ENCODE results near the gene SYPL2. TPM values are rescaled to one million over a fixed set of nuclear protein-coding genes. Genes with fewer than 3 reads are reported as not detected.

SYPL2 gene
- total and polyA plus RNA-seq, 4 donors: 0.31 to 1.4 (median 1.0) TPM

DNA sequence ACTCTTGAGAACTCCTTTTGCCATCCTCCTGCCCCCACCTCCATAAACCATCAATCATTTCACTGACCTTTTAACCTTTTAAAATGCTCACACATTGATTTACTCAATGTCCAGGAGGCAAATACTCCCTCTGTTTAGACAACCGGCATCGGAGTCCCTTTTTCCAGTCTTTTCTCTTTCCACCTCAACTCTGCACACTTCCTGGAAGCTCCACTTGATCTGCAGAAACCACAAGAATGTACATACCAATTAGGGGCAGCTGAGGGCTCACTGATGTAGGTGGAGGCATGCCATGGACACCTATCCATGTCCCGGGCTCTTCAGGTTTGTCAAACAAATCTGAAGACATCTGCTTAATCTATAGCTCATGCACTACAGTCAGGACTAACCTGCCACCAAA lies 48.5 kb downstream of the SYPL2 start:
- DNase-seq: no peak
- Histone ChIP-seq H3K4me3 (no peak overlapping the region), H3K27me3 (ENCODE audit: control insufficient read depth in 3 of 3, insufficient read depth in 3 of 3, low read length in 2 of 3) (no peaks in the 10 kb centered on the region), H3K9ac (ENCODE audit: insufficient read depth in 1 of 2, low read length in 2 of 2) (no peak overlapping the region), H3K36me3 (ENCODE audit: control insufficient read depth in 4 of 4, insufficient read depth in 4 of 4, low read length in 4 of 4) (no peaks in the 10 kb centered on the region), H3K4me1 (ENCODE audit: control insufficient read depth in 5 of 5, insufficient read depth in 5 of 5, low read length in 5 of 5) (peaks cover 0 to 10% (median 4%) of the 10 kb centered on the region in 5 donors), H3K9me3 (ENCODE audit: control insufficient read depth in 4 of 4, insufficient read depth in 3 of 4, low read length in 3 of 4) (no peaks in the 10 kb centered on the region), H3K27ac (ENCODE audit: low read depth in 1 of 2, low read length in 1 of 2) (no peak overlapping the region)
- no peak for TF ChIP-seq CTCF (IDR thresholded peaks at IDR 0.05; ENCODE audit: control extremely low read depth, extremely low read depth)
- no peak for ATAC-seq (ENCODE audit: insufficient read depth, low FRiP score)
- 59 to 83% methylated on average over 3 of the region's 3 CpGs for WGBS, 2 donors

DNA sequence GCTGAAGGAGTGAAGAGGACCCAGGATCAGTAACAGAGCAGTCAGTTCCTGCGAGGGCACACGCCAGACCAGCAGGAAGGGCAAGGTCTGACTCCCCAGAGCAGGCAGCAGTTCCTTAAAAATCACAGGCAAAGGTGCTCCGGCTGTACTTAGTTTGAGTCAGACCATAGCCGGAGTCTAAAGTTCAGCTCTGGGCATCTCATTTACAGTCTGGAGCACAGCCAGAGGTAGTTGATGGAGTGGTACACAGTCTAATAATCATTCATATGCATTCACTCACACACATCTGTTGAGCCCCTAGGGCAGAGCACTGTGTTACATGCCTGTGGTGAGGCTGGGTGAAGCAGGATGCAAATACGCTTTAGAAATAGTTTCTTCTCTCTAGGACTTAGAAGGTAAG lies 50.5 kb downstream of the SYPL2 start:
- H3K9me3 ChIP-seq (ENCODE audit: control insufficient read depth in 4 of 4, insufficient read depth in 3 of 4, low read length in 3 of 4): no peaks in the 10 kb centered on the region
- DNase-seq (no peak), ATAC-seq (ENCODE audit: insufficient read depth, low FRiP score) (no peak)
- H3K4me1 ChIP-seq (ENCODE audit: control insufficient read depth in 5 of 5, insufficient read depth in 5 of 5, low read length in 5 of 5): no peaks in the 10 kb centered on the region
- H3K27ac ChIP-seq (ENCODE audit: low read depth in 1 of 2, low read length in 1 of 2): no peak overlapping the region
- TF ChIP-seq CTCF (IDR thresholded peaks at IDR 0.05; ENCODE audit: control extremely low read depth, extremely low read depth): no peak
- peaks cover 0 to 3% (median 0%) of the 10 kb centered on the region in 3 donors for H3K27me3 ChIP-seq (ENCODE audit: control insufficient read depth in 3 of 3, insufficient read depth in 3 of 3, low read length in 2 of 3)
- 84 to 88% methylated on average over 5 of the region's 5 CpGs for WGBS, 2 donors
- no peak overlapping the region for H3K4me3 ChIP-seq
- H3K36me3 ChIP-seq (ENCODE audit: control insufficient read depth in 4 of 4, insufficient read depth in 4 of 4, low read length in 4 of 4): no peaks in the 10 kb centered on the region
- no peak overlapping the region for H3K9ac ChIP-seq (ENCODE audit: insufficient read depth in 1 of 2, low read length in 2 of 2)

GRCh38 chr1:109517337-109517736 lies 51.0 kb downstream of the SYPL2 start:
- no peak overlapping the region for H3K27ac ChIP-seq (ENCODE audit: low read depth in 1 of 2, low read length in 1 of 2)
- TF ChIP-seq CTCF (IDR thresholded peaks at IDR 0.05; ENCODE audit: control extremely low read depth, extremely low read depth): no peak
- no peak overlapping the region for H3K4me3 ChIP-seq
- H3K27me3 ChIP-seq (ENCODE audit: control insufficient read depth in 3 of 3, insufficient read depth in 3 of 3, low read length in 2 of 3): peaks cover 0 to 6% (median 0%) of the 10 kb centered on the region in 3 donors
- no peaks in the 10 kb centered on the region for H3K4me1 ChIP-seq (ENCODE audit: control insufficient read depth in 5 of 5, insufficient read depth in 5 of 5, low read length in 5 of 5)
- no peak for ATAC-seq (ENCODE audit: insufficient read depth, low FRiP score)
- DNase-seq: no peak
- H3K9me3 ChIP-seq (ENCODE audit: control insufficient read depth in 4 of 4, insufficient read depth in 3 of 4, low read length in 3 of 4): no peaks in the 10 kb centered on the region
- H3K36me3 ChIP-seq (ENCODE audit: control insufficient read depth in 4 of 4, insufficient read depth in 4 of 4, low read length in 4 of 4): no peaks in the 10 kb centered on the region
- H3K9ac ChIP-seq (ENCODE audit: insufficient read depth in 1 of 2, low read length in 2 of 2): no peak overlapping the region
- WGBS, 2 donors: 87 to 94% methylated on average over 5 of the region's 5 CpGs
